ENCODE results near the gene TRPM2.

- TF ChIP-seq POLR2A (IDR thresholded peaks at IDR 0.05) (no peak), EP300 (IDR thresholded peaks at IDR 0.05) (no peak), POLR2AphosphoS5 (IDR thresholded peaks at IDR 0.05) (no peak)
- TF ChIP-seq, protein P1, sequence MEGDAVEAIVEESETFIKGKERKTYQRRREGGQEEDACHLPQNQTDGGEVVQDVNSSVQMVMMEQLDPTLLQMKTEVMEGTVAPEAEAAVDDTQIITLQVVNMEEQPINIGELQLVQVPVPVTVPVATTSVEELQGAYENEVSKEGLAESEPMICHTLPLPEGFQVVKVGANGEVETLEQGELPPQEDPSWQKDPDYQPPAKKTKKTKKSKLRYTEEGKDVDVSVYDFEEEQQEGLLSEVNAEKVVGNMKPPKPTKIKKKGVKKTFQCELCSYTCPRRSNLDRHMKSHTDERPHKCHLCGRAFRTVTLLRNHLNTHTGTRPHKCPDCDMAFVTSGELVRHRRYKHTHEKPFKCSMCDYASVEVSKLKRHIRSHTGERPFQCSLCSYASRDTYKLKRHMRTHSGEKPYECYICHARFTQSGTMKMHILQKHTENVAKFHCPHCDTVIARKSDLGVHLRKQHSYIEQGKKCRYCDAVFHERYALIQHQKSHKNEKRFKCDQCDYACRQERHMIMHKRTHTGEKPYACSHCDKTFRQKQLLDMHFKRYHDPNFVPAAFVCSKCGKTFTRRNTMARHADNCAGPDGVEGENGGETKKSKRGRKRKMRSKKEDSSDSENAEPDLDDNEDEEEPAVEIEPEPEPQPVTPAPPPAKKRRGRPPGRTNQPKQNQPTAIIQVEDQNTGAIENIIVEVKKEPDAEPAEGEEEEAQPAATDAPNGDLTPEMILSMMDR (IDR thresholded peaks at IDR 0.05), result no peak
These were observed 31.5 kb upstream of the TRPM2 start for GRCh38 chr21:44321846-44322450.

All from stomach (tissue), 4 donors.